Breast epithelium (tissue), 4 donors: ENCODE data around the gene LDLRAD4. TPM values are rescaled to one million over a fixed set of nuclear protein-coding genes. Genes with fewer than 3 reads are reported as not detected.

ENCODE experiments used
- DNase-seq, 2 donors: peaks; one replicate each; pipeline ENCODE4 v3.0.0-alpha.2; 2019; ENCODE audit warnings: low spot score in 2 of 2
- H3K27ac ChIP-seq, 2 donors: fragments of 200-600 bp; sonication (generic) in 1 of 2; one replicate each; pipeline ENCODE4 v1.5.1; 2016 to 2019; ENCODE audit warnings: mild to moderate bottlenecking in 1 of 2
- H3K27me3 ChIP-seq, 2 donors: fragments of 200-600 bp; sonication (generic) in 1 of 2; one replicate each; pipeline versions ENCODE4 v1.5.1 to v1.6.0; 2017 to 2019; ENCODE audit warnings: control low read depth in 1 of 2, mild to moderate bottlenecking in 1 of 2
- H3K36me3 ChIP-seq: fragments of 200-600 bp; one replicate; pipeline ENCODE4 v1.5.1; 2019
- H3K4me1 ChIP-seq, 2 donors: fragments of 200-600 bp; sonication (generic); one replicate each; pipeline ENCODE4 v1.5.1; 2016 to 2019; ENCODE audit warnings: control low read depth in 1 of 2
- H3K4me3 ChIP-seq, 3 donors: fragments of 200-600 bp; sonication (generic); 1 replicate in 2 of 3; 2 replicates in 1 of 3; pipeline ENCODE4 v1.5.1; 2016 to 2019; ENCODE audit warnings: mild to moderate bottlenecking in 3 of 3, moderate library complexity in 2 of 3
- H3K9me3 ChIP-seq, 2 donors: fragments of 200-600 bp; sonication (generic) in 1 of 2; one replicate each; pipeline ENCODE4 v1.5.1; 2016 to 2019; ENCODE audit warnings: control low read depth in 1 of 2
- CTCF ChIP-seq, 3 donors: fragments of 450-650 bp; IDR thresholded peaks; one replicate each; pipeline ENCODE4 v1.5.1; 2016 to 2017; ENCODE audit warnings: antibody characterized with exemption in 3 of 3, mild to moderate bottlenecking in 3 of 3, moderate library complexity in 3 of 3
- POLR2A ChIP-seq: fragments of 450-650 bp; IDR thresholded peaks from one replicate; pipeline ENCODE4 v1.6.1; 2016; ENCODE audit warnings: antibody characterized with exemption, mild to moderate bottlenecking, moderate library complexity
- POLR2AphosphoS5 ChIP-seq, 3 donors: sonication (generic); formaldehyde crosslinking; IDR thresholded peaks; one replicate each; pipeline ENCODE4 v1.6.1; 2017; ENCODE audit warnings: antibody characterized with exemption in 3 of 3
- intact Hi-C: fragments of 100-400 bp; cut with DNase I; formaldehyde crosslinking; loops from one replicate; pipeline ENCODE4 v1.15.1; 2023; ENCODE audit warnings: low total_unique reads
- total RNA-seq, 3 donors: library from RNA; depleted of rRNA; stranded (reverse); fragments of >200 nt; gene quantifications; one replicate each; pipeline ENCODE4 v1.1.0, GENCODE V29; 2016

The LDLRAD4 gene
- total RNA-seq, 3 donors from 2014 or later: 28.5 to 94.3 (median 42.9) TPM

DNA sequence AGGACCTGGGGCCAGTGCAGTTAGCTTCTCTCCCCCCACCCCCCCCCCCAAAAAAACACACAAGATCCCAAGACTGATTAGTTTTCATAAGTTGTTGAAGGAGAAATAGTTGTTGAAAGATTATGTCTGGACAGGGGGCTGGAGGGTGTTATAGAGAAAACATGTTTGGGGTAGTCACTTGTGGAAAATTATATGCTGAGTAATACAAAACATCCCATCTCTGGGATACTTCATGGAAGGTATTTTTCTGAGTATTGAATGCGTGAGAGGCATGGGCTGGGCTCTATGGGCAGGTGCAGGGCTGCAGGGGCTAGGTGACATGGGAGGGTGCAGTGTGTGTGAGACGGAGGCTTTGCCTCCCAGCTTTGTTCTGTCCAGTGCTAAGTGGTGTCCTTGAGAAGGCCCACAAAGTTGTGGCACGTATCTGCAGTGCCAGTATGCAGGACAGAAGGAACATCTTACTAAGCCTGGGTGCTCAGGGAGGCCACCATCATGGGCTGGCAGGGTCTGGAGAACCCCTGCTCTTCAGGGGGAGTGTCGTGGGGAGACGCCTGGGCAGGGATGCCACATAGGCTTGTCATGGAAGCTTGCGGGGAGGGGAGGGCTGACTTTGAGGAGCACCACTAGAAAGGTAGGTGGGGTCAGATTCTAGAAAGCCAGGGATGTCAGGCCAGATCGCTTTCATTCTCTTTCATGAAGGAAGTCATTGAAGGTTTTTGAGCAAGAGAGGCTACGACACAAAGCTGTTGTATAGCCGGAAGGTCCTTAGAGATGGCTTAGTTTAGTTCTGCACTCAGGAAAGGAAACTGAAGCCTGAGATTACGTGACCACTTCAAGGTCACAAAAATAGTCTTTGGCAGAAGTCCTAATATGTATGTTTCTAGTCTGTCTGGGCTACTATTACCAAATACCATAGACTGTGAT, 232.0 kb downstream of the LDLRAD4 start:
- no peaks in the 10 kb centered on the region for H3K9me3 ChIP-seq
- intact Hi-C loops: no loop called here
- TF ChIP-seq CTCF (IDR thresholded peaks at IDR 0.05): no peak
- no peak for TF ChIP-seq POLR2A
- TF ChIP-seq POLR2AphosphoS5 (IDR thresholded peaks at IDR 0.05): no peak
- DNase-seq: no peak
- H3K4me1 ChIP-seq: no peaks in the 10 kb centered on the region
- H3K36me3 ChIP-seq: no peaks in the 10 kb centered on the region
- no peak overlapping the region for H3K27ac ChIP-seq
- no peak overlapping the region for H3K4me3 ChIP-seq
- H3K27me3 ChIP-seq: no peaks in the 10 kb centered on the region

GRCh38 chr18:13451213-13451540, 232.6 kb downstream of the LDLRAD4 start:
- H3K4me3 ChIP-seq: no peak overlapping the region
- H3K4me1 ChIP-seq: no peaks in the 10 kb centered on the region
- no peaks in the 10 kb centered on the region for H3K27me3 ChIP-seq
- no peak for DNase-seq
- intact Hi-C loops: no loop called here
- H3K27ac ChIP-seq: no peak overlapping the region
- TF ChIP-seq POLR2AphosphoS5 (IDR thresholded peaks at IDR 0.05): no peak
- no peak for TF ChIP-seq POLR2A
- no peak for TF ChIP-seq CTCF (IDR thresholded peaks at IDR 0.05)
- no peaks in the 10 kb centered on the region for H3K36me3 ChIP-seq
- no peaks in the 10 kb centered on the region for H3K9me3 ChIP-seq

DNA sequence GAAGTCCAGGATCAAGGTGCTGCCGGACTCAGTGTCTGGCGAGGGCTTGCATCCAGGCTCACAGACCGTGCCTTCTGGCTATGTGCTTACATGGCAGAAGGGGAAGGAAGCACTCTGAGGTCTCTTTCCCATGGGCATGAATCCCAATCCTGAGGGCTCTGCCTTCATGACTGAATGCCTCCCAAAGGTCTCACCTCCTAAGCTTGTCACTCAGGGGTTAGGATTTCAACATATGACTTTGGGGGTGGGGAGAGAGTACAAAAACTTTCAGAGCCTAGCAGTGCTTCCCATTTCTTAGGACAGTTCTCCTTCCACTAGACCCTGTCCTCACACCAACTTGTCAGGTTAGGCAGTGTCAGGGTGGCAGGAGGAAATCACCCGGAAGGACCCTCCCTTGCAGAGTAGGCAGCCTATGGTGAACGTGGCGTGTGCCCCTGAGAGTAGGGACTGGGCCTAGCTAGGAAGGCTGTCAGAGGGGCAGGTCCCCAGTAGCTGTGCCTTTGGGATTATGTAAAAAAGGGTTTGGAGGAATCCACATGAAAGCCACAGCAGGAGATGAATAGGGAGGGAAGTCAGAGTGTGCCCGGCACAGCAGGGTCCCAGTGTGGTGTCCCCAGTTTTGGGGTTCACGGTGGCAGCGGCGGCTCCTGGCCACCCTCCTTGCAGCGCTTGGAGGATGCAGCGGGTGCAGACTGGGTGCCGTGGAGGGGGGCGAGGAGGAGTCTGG, 233.3 kb downstream of the LDLRAD4 start:
- Histone ChIP-seq H3K4me1 (no peaks in the 10 kb centered on the region), H3K4me3 (no peak overlapping the region), H3K36me3 (no peaks in the 10 kb centered on the region), H3K27ac (no peak overlapping the region), H3K27me3 (no peaks in the 10 kb centered on the region), H3K9me3 (no peaks in the 10 kb centered on the region)
- intact Hi-C loops: no loop called here
- DNase-seq: no peak
- TF ChIP-seq POLR2A (no peak), CTCF (IDR thresholded peaks at IDR 0.05) (no peak), POLR2AphosphoS5 (IDR thresholded peaks at IDR 0.05) (no peak)

DNA sequence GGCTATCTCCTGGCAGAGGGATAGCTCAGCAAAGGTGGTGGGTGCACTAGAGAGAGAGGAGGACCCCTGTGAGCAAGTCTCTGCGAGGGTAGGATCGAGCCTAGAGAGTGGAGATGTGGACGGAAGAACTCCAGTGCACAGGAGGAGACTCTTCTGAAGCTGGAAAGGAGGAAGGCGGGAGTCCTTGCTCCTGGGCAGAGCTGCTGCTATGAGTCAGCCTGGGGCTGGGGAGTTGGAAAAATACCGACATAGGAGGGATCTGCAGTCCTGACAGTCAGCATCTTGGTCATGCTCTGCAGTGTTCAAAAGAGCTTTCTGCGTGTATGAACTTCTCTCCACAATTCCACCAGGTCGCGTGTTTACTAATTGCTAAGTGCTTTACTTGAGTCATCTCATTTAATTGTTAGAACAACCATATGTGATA, 233.8 kb downstream of the LDLRAD4 start:
- intact Hi-C loops: no loop called here
- Histone ChIP-seq H3K4me1 (no peaks in the 10 kb centered on the region), H3K27ac (no peak overlapping the region), H3K9me3 (no peaks in the 10 kb centered on the region), H3K27me3 (no peaks in the 10 kb centered on the region), H3K36me3 (no peaks in the 10 kb centered on the region), H3K4me3 (no peak overlapping the region)
- TF ChIP-seq POLR2A: no peak
- no peak for TF ChIP-seq CTCF (IDR thresholded peaks at IDR 0.05)
- no peak for DNase-seq
